IMR-90 (cell line): ENCODE measurements around the gene ZNF396. TPM values are rescaled to one million over a fixed set of nuclear protein-coding genes. Genes with fewer than 3 reads are reported as not detected.

Source experiments
- ATAC-seq: fragments of 200-7000 bp; cut with Tn5 transposase; 2 replicates; pipeline ENCODE4 v1.9.1; 2020; ENCODE audit warnings: low read depth, mild to moderate bottlenecking, moderate library complexity
- BruUV-seq: library from RNA; stranded (reverse); fragments of 400-500 nt; replicated peaks from 2 replicates; lab custom pipeline; 2021; lab: Mats Ljungman, UMichigan
- CTCF ChIA-PET: fragments of 300-600 bp; formaldehyde crosslinking; extraction: SDS; loops from one replicate; lab custom pipeline; 2021; ENCODE audit warnings: antibody characterized with exemption; lab: Yijun Ruan, JAX
- POLR2A ChIA-PET: fragments of 300-600 bp; sonication (Branson Sonifier 250); formaldehyde crosslinking; loops from one replicate; lab custom pipeline; 2022; ENCODE audit warnings: antibody characterized with exemption; ENCODE audit not compliant: unreplicated experiment; lab: Charles Lee
- DNase-seq: peaks from one replicate; pipeline ENCODE4 v3.0.0; 2013
- H2AFZ ChIP-seq: replicated peaks from 2 replicates; pipeline ENCODE3; 2013; ENCODE audit warnings: low read length, mild to moderate bottlenecking; ENCODE audit not compliant: poor library complexity
- H2AK5ac ChIP-seq: 2 replicates; pipeline ENCODE4 v1.6.1; 2013; ENCODE audit warnings: low read depth, low read length, inconsistent platforms
- H2AK9ac ChIP-seq: replicated peaks from 2 replicates; pipeline ENCODE3; 2013; ENCODE audit warnings: mild to moderate bottlenecking, low read depth, low read length, moderate library complexity; ENCODE audit not compliant: poor library complexity
- H2BK120ac ChIP-seq: 2 replicates; pipeline ENCODE4 v1.6.1; 2013; ENCODE audit warnings: low read depth, low read length, inconsistent platforms
- H2BK15ac ChIP-seq: 3 replicates; pipeline ENCODE4 v1.6.1; 2013; ENCODE audit warnings: low read depth, low read length, inconsistent platforms
- H2BK20ac ChIP-seq: 2 replicates; pipeline ENCODE4 v1.6.1; 2013; ENCODE audit warnings: low read depth, mild to moderate bottlenecking, inconsistent platforms, low read length, moderate library complexity
- H2BK5ac ChIP-seq: 2 replicates; pipeline ENCODE4 v1.6.1; 2013; ENCODE audit warnings: mild to moderate bottlenecking, low read depth, low read length, inconsistent platforms; ENCODE audit not compliant: poor library complexity, severe bottlenecking
- H3K14ac ChIP-seq: replicated peaks from 2 replicates; pipeline ENCODE4 v1.6.1; 2013; ENCODE audit warnings: low read depth, low read length, inconsistent platforms
- H3K18ac ChIP-seq: 2 replicates; pipeline ENCODE4 v1.6.1; 2013; ENCODE audit warnings: low read depth, low read length, control low read depth
- H3K23ac ChIP-seq: 2 replicates; pipeline ENCODE4 v1.6.1; 2013; ENCODE audit warnings: low read depth, low read length, inconsistent platforms
- H3K27ac ChIP-seq: 2 replicates; pipeline ENCODE4 v1.5.1; 2013; ENCODE audit warnings: mild to moderate bottlenecking, control low read depth, low read length; ENCODE audit not compliant: insufficient read depth
- H3K27me3 ChIP-seq: 2 replicates; pipeline ENCODE4 v1.6.1; 2013; ENCODE audit warnings: low read length; ENCODE audit not compliant: control insufficient read depth, insufficient read depth
- H3K36me3 ChIP-seq: 2 replicates; pipeline ENCODE4 v1.6.1; 2013; ENCODE audit warnings: low read length, mixed read lengths; ENCODE audit not compliant: control insufficient read depth, insufficient read depth
- H3K4ac ChIP-seq: 2 replicates; pipeline ENCODE4 v1.6.1; 2013; ENCODE audit warnings: low read depth, low read length, inconsistent platforms
- H3K4me1 ChIP-seq: 2 replicates; pipeline ENCODE4 v1.6.1; 2013; ENCODE audit warnings: low read length, mixed read lengths; ENCODE audit not compliant: control insufficient read depth, insufficient read depth
- H3K4me2 ChIP-seq: 2 replicates; pipeline ENCODE4 v1.6.1; 2013; ENCODE audit warnings: low read depth, mild to moderate bottlenecking, control low read depth, low read length, moderate library complexity
- H3K4me3 ChIP-seq: 2 replicates; pipeline ENCODE4 v1.5.1; 2013; ENCODE audit warnings: low read depth, mild to moderate bottlenecking, control low read depth, low read length, moderate library complexity; ENCODE audit not compliant: insufficient read depth
- H3K56ac ChIP-seq: 2 replicates; pipeline ENCODE4 v1.6.1; 2013; ENCODE audit warnings: low read length, inconsistent platforms; ENCODE audit not compliant: insufficient read depth; ENCODE audit errors: extremely low read depth
- H3K79me1 ChIP-seq, 2 experiments: 2 replicates each; pipeline ENCODE4 v1.6.1; 2013; ENCODE audit warnings: low read length in 2 of 2, inconsistent platforms in 1 of 2, low read depth in 1 of 2
- H3K9ac ChIP-seq: 2 replicates; pipeline ENCODE4 v1.6.1; 2013; ENCODE audit warnings: low read depth, low read length, control low read depth
- H3K9me1 ChIP-seq: 2 replicates; pipeline ENCODE4 v1.6.1; 2013; ENCODE audit warnings: low read length, inconsistent platforms; ENCODE audit not compliant: insufficient read depth
- H3K9me3 ChIP-seq: 2 replicates; pipeline ENCODE4 v1.6.1; 2013; ENCODE audit warnings: low read length; ENCODE audit not compliant: control insufficient read depth, insufficient read depth
- H4K20me1 ChIP-seq: 2 replicates; pipeline ENCODE4 v1.6.1; 2013; ENCODE audit warnings: low read length, inconsistent platforms; ENCODE audit not compliant: insufficient read depth
- H4K5ac ChIP-seq: 2 replicates; pipeline ENCODE4 v1.6.1; 2013; ENCODE audit warnings: mild to moderate bottlenecking, low read depth, low read length, control low read depth
- H4K8ac ChIP-seq, 2 experiments: 2 replicates each; pipeline ENCODE4 v1.6.1; 2013; ENCODE audit warnings: low read depth in 2 of 2, low read length in 2 of 2, control low read depth in 1 of 2, inconsistent platforms in 1 of 2
- H4K91ac ChIP-seq: 2 replicates; pipeline ENCODE4 v1.6.1; 2013; ENCODE audit warnings: low read depth, low read length, inconsistent platforms; ENCODE audit not compliant: insufficient read depth
- BHLHE40 ChIP-seq: fragments of 150-350 bp; IDR thresholded peaks from 2 replicates; pipeline ENCODE4 v1.6.1; 2016; ENCODE audit warnings: mild to moderate bottlenecking, low read depth, low read length
- CHD1 ChIP-seq: IDR thresholded peaks from 2 replicates; pipeline ENCODE4 v1.6.1; 2012; ENCODE audit warnings: low read depth, low read length, improper control_type of control experiment
- CTCF ChIP-seq: conservative IDR thresholded peaks from 2 replicates; pipeline ENCODE4 v1.5.1; 2012; ENCODE audit warnings: mild to moderate bottlenecking, low read depth, low read length, improper control_type of control experiment
- ELK1 ChIP-seq: fragments of 150-350 bp; IDR thresholded peaks from 2 replicates; pipeline ENCODE4 v1.6.1; 2016; ENCODE audit warnings: low read depth, mild to moderate bottlenecking, low read length, moderate library complexity, borderline replicate concordance
- FOS ChIP-seq: fragments of 150-350 bp; IDR thresholded peaks from 2 replicates; pipeline ENCODE4 v1.6.1; 2016; ENCODE audit warnings: low read depth, low read length
- MAFK ChIP-seq: IDR thresholded peaks from 2 replicates; pipeline ENCODE4 v1.6.1; 2012; ENCODE audit warnings: low read depth, low read length, improper control_type of control experiment
- MAZ ChIP-seq: IDR thresholded peaks from 2 replicates; pipeline ENCODE4 v1.6.1; 2012; ENCODE audit warnings: low read depth, mild to moderate bottlenecking, low read length, improper control_type of control experiment, moderate library complexity, borderline replicate concordance
- MXI1 ChIP-seq: IDR thresholded peaks from 2 replicates; pipeline ENCODE4 v1.6.1; 2012; ENCODE audit warnings: low read depth, mild to moderate bottlenecking, low read length, moderate library complexity, borderline replicate concordance
- POLR2A ChIP-seq: IDR thresholded peaks from 2 replicates; pipeline ENCODE4 v1.6.1; 2012; ENCODE audit warnings: mild to moderate bottlenecking, low read depth, low read length
- RAD21 ChIP-seq: IDR thresholded peaks from 2 replicates; pipeline ENCODE4 v1.6.1; 2012; ENCODE audit warnings: low read length, improper control_type of control experiment
- RCOR1 ChIP-seq: IDR thresholded peaks from 2 replicates; pipeline ENCODE4 v1.6.1; 2012; ENCODE audit warnings: mild to moderate bottlenecking, low read length, improper control_type of control experiment; ENCODE audit not compliant: insufficient replicate concordance
- RFX5 ChIP-seq: IDR thresholded peaks from 2 replicates; pipeline ENCODE4 v1.8.0; 2012; ENCODE audit warnings: low read depth, mild to moderate bottlenecking, low read length, moderate library complexity
- SMC3 ChIP-seq: fragments of 150-350 bp; IDR thresholded peaks from 2 replicates; pipeline ENCODE4 v1.6.1; 2016; ENCODE audit warnings: low read depth, mild to moderate bottlenecking, antibody characterized with exemption, low read length, moderate library complexity
- USF2 ChIP-seq: fragments of 150-350 bp; IDR thresholded peaks from 2 replicates; pipeline ENCODE4 v1.6.1; 2017; ENCODE audit warnings: mild to moderate bottlenecking, antibody characterized with exemption, low read length, low read depth
- WGBS, 2 experiments: methylation state at CpG; one replicate each; pipeline versions ENCODE4 v1.1.5 to v1.1.7; 2013; ENCODE audit warnings: missing lambda C conversion rate in 2 of 2; ENCODE audit not compliant: insufficient read length in 1 of 2; ENCODE audit errors: extremely low coverage in 2 of 2; 5-methylcytosine and 5-hydroxymethylcytosine counted together
- dilution Hi-C: fragments of 300-500 bp; cut with HindIII; formaldehyde crosslinking; loops from one replicate; pipeline ENCODE4 v1.14.3; 2018; ENCODE audit warnings: low sequenced_read_pairs; ENCODE audit not compliant: unreplicated experiment
- in situ Hi-C: fragments of 300-500 bp; cut with MboI; formaldehyde crosslinking; loops from 3 replicates; pipeline ENCODE4 v1.14.3; 2019; ENCODE audit warnings: low sequenced_read_pairs, inconsistent platforms, mixed read lengths
- intact Hi-C: fragments of 100-400 bp; cut with micrococcal nuclease; formaldehyde crosslinking; loops from 2 replicates; pipeline ENCODE4 v1.10.0; 2022
- polyA plus RNA-seq, 3 experiments: library from polyadenylated mRNA; depleted of rRNA; stranded (reverse); fragments of >200 nt; gene quantifications; 2 replicates each; pipeline ENCODE4 v1.2.3, GENCODE V29; 2012; ENCODE audit warnings: low replicate concordance in 1 of 3
- total RNA-seq: library from RNA; depleted of rRNA; stranded (reverse); fragments of >200 nt; gene quantifications from 2 replicates; pipeline ENCODE4 v1.2.3, GENCODE V29; 2012

The ZNF396 gene
- total and polyA plus RNA-seq, 2 of the 4 experiments (the other 2 are of a cell fraction) = 0.26 to 0.54 TPM

- H3K23ac ChIP-seq = no peak overlapping the region; the same call in 1 of the 2 replicates
- no peak overlapping the region for H2AK5ac ChIP-seq
- BruUV-seq = no TSS peak
- TF ChIP-seq SMC3 = no peak
- no peak for TF ChIP-seq MXI1
- no peak for TF ChIP-seq MAFK
- no peak for TF ChIP-seq CHD1
- TF ChIP-seq RFX5 = no peak
- TF ChIP-seq USF2 = no peak
- no peak for TF ChIP-seq FOS
- TF ChIP-seq MAZ = no peak
- TF ChIP-seq ELK1 = no peak
- no peak for TF ChIP-seq BHLHE40
- no peak for TF ChIP-seq CTCF
- no peak for TF ChIP-seq POLR2A
- no peak for TF ChIP-seq RAD21
- no peak for TF ChIP-seq RCOR1
- H3K27ac ChIP-seq = no peak overlapping the region
- no peak overlapping the region for H3K9ac ChIP-seq
- DNase-seq (no peak), ATAC-seq (no peak)
- intact Hi-C loops (no loop called here), in situ Hi-C loops (no loop called here), dilution Hi-C loops (no loop called here)
- no peak overlapping the region for H2BK5ac ChIP-seq
- no peak overlapping the region for H3K56ac ChIP-seq
- WGBS, 2 experiments = no CpG with 5 or more reads among the region's 4 CpGs
- no peaks in the 10 kb centered on the region for H4K20me1 ChIP-seq
- H3K4me1 ChIP-seq = no peaks in the 10 kb centered on the region
- H3K9me1 ChIP-seq = no peaks in the 10 kb centered on the region
- H2BK120ac ChIP-seq = no peak overlapping the region
- POLR2A ChIA-PET = interaction anchor here (0.6 kb wide), 1 partner anchor 86 kb away, joined by 3 read pairs; the partner anchor contains the start of gene INO80C
- H3K27me3 ChIP-seq = peaks cover 13% of the 10 kb centered on the region
- H3K18ac ChIP-seq = no peak overlapping the region
- H2AK9ac ChIP-seq = no peak overlapping the region
- H2BK20ac ChIP-seq = no peak overlapping the region
- CTCF ChIA-PET = no interaction called here
- no peaks in the 10 kb centered on the region for H3K79me1 ChIP-seq
- H4K91ac ChIP-seq = no peak overlapping the region
- no peak overlapping the region for H3K14ac ChIP-seq
- no peak overlapping the region for H3K4me3 ChIP-seq
- no peak overlapping the region for H2AFZ ChIP-seq
- H3K4me2 ChIP-seq = no peak overlapping the region
- H2BK15ac ChIP-seq = no peak overlapping the region
- no peak overlapping the region for H4K5ac ChIP-seq
- no peak overlapping the region for H3K4ac ChIP-seq
- no peaks in the 10 kb centered on the region for H3K36me3 ChIP-seq
- H4K8ac ChIP-seq = no peak overlapping the region
- no peaks in the 10 kb centered on the region for H3K9me3 ChIP-seq
Observed at GRCh38 chr18:35411625-35412351, 34.7 kb upstream of the ZNF396 start.
